Activated CD4-positive, alpha-beta memory T cell treated with anti-CD3 and anti-CD28 coated beads for 36 hours (primary cell): Measurements from ENCODE around the gene CFAP210. TPM values are rescaled to one million over a fixed set of nuclear protein-coding genes. Genes with fewer than 3 reads are reported as not detected.
"Not testable (repeated sequence)": the region's sequence is repeated elsewhere in the genome, so short reads cannot be mapped to it uniquely, and the experiment has no call there.

Experiments
- CTCF ChIA-PET: fragments of 350-600 bp; sonication (Branson Sonifier 250); formaldehyde crosslinking; loops from one replicate; lab custom pipeline; 2021; ENCODE audit warnings: antibody characterized with exemption, inconsistent platforms; lab: Charles Lee
- POLR2A ChIA-PET: fragments of 350-600 bp; sonication (Branson Sonifier 250); formaldehyde crosslinking; loops from one replicate; lab custom pipeline; 2021; ENCODE audit warnings: antibody characterized with exemption; lab: Charles Lee
- DNase-seq: peaks from one replicate; pipeline ENCODE4 v3.0.0-alpha.2; 2020
- H3K27ac Mint-ChIP-seq: one replicate; pipeline ENCODE4 v1.8.0; 2021; ENCODE audit warnings: mixed read lengths
- H3K27me3 Mint-ChIP-seq: one replicate; pipeline ENCODE4 v1.8.0; 2021; ENCODE audit warnings: mixed read lengths
- H3K36me3 Mint-ChIP-seq: one replicate; pipeline ENCODE4 v1.8.0; 2021; ENCODE audit warnings: mixed read lengths
- H3K4me1 Mint-ChIP-seq: one replicate; pipeline ENCODE4 v1.8.0; 2021; ENCODE audit warnings: low read depth, mixed read lengths
- H3K4me3 Mint-ChIP-seq: one replicate; pipeline ENCODE4 v1.8.0; 2021; ENCODE audit warnings: mild to moderate bottlenecking, mixed read lengths
- H3K9me3 Mint-ChIP-seq: one replicate; pipeline ENCODE4 v1.8.0; 2021; ENCODE audit warnings: mixed read lengths
- intact Hi-C: fragments of 100-400 bp; cut with micrococcal nuclease; formaldehyde crosslinking; loops from one replicate; pipeline ENCODE4 v1.15.1; 2023
- total RNA-seq, 2 experiments: library from RNA; stranded (reverse); gene quantifications; one replicate each; pipeline ENCODE4 v1.2.3, GENCODE V29; 2021

The CFAP210 gene
- total RNA-seq, 2 experiments from 2014 or later, result not detected

- DNase-seq, result no peak
- no peaks in the 10 kb centered on the region for H3K9me3 Mint-ChIP-seq
- H3K4me3 Mint-ChIP-seq, result no peak overlapping the region
- H3K4me1 Mint-ChIP-seq, result no peaks in the 10 kb centered on the region
- no peak overlapping the region for H3K27ac Mint-ChIP-seq
- H3K36me3 Mint-ChIP-seq, result peaks cover 52% of the 10 kb centered on the region
- ChIA-PET CTCF (no interaction called here), POLR2A (no interaction called here)
- intact Hi-C loops, result no loop called here
- H3K27me3 Mint-ChIP-seq, result no peaks in the 10 kb centered on the region
Observed at GRCh38 chr2:169609264-169609663, 84.9 kb downstream of the CFAP210 start.

GRCh38 chr2:169599568-169599967 is 94.6 kb downstream of the CFAP210 start:
- H3K4me1 Mint-ChIP-seq, result peaks cover 20% of the 10 kb centered on the region
- H3K27me3 Mint-ChIP-seq, result no peaks in the 10 kb centered on the region
- peaks cover 1% of the 10 kb centered on the region for H3K36me3 Mint-ChIP-seq
- POLR2A ChIA-PET, result no interaction called here
- DNase-seq, result no peak
- intact Hi-C loops, result no loop called here
- CTCF ChIA-PET, result interaction anchor here (0.7 kb wide), 1 partner anchor 13 kb away, joined by 3 read pairs; no protein-coding TSS in a partner anchor
- no peak overlapping the region for H3K27ac Mint-ChIP-seq
- no peaks in the 10 kb centered on the region for H3K9me3 Mint-ChIP-seq
- H3K4me3 Mint-ChIP-seq, result no peak overlapping the region

GRCh38 chr2:169598982-169599381 is 95.2 kb downstream of the CFAP210 start:
- peaks cover 20% of the 10 kb centered on the region for H3K4me1 Mint-ChIP-seq
- no peak for DNase-seq
- H3K9me3 Mint-ChIP-seq, result no peaks in the 10 kb centered on the region
- ChIA-PET CTCF (no interaction called here), POLR2A (no interaction called here)
- H3K27me3 Mint-ChIP-seq, result no peaks in the 10 kb centered on the region
- H3K4me3 Mint-ChIP-seq, result no peak overlapping the region
- H3K27ac Mint-ChIP-seq, result no peak overlapping the region
- intact Hi-C loops, result no loop called here
- H3K36me3 Mint-ChIP-seq, result peaks cover 1% of the 10 kb centered on the region

GRCh38 chr2:169596546-169596945 is 97.7 kb downstream of the CFAP210 start:
- H3K27ac Mint-ChIP-seq, H3K4me3 Mint-ChIP-seq, H3K36me3 Mint-ChIP-seq, H3K27me3 Mint-ChIP-seq, intact Hi-C loops, DNase-seq, POLR2A ChIA-PET, H3K9me3 Mint-ChIP-seq, CTCF ChIA-PET: not testable (repeated sequence)
- H3K4me1 Mint-ChIP-seq, result peaks cover 23% of the 10 kb centered on the region

Other genes starting within 250 kb of the CFAP210 start
- gene BBS5, start 214.9 kb downstream of the CFAP210 start, total RNA-seq, result 1 to 10 TPM; 2.4 to 3.4 TPM
- under 1 TPM in 1 of 2 experiments, not detected in 1; 0.55 TPM for gene KLHL41, start 184.7 kb downstream of the CFAP210 start, total RNA-seq
- 10 to 100 TPM; 41.6 to 47.6 TPM for gene FASTKD1, start 120.5 kb downstream of the CFAP210 start, total RNA-seq
- gene PPIG, start 110.1 kb downstream of the CFAP210 start, total RNA-seq, result 10 to 100 TPM; 52.3 to 55.3 TPM
- gene PHOSPHO2, start 64 bp upstream of the CFAP210 start, total RNA-seq, result 1 to 10 TPM; 2.6 to 3.4 TPM
- gene KLHL23, start 39.4 kb upstream of the CFAP210 start, total RNA-seq, result 1 to 10 TPM; 3.1 to 3.9 TPM
- 100 to 1,000 TPM; 112 to 120 TPM for gene SSB, start 104.5 kb upstream of the CFAP210 start, total RNA-seq
- gene METTL5, start 130.5 kb upstream of the CFAP210 start, total RNA-seq, result 100 to 1,000 TPM; 109 to 110 TPM
- gene UBR3, start 133.0 kb upstream of the CFAP210 start, total RNA-seq, result 10 to 100 TPM; 16.2 to 18.1 TPM